HCT116 (cell line): ENCODE results near the gene KIAA1614.

Experiments
- CTCF ChIP-seq, 3 experiments: fragments of 200-600 bp in 1 of 3; sonication (generic) in 1 of 3; IDR thresholded peaks in 2 of 3; conservative IDR thresholded peaks in 1 of 3; 2 replicates each; pipeline ENCODE4 v1.5.1; 2012 to 2017; ENCODE audit warnings: low read depth in 2 of 3, low read length in 2 of 3, antibody characterized with exemption in 1 of 3, borderline replicate concordance in 1 of 3, control low read depth in 1 of 3, mild to moderate bottlenecking in 1 of 3, mixed read lengths in 1 of 3, mixed run types in 1 of 3, moderate library complexity in 1 of 3; ENCODE audit not compliant: insufficient read depth in 1 of 3
- MAX ChIP-seq: IDR thresholded peaks from 2 replicates; pipeline ENCODE4 v1.6.1; 2012
- POLR2A ChIP-seq: IDR thresholded peaks from 2 replicates; pipeline ENCODE4 v1.7.0; 2011; ENCODE audit warnings: borderline replicate concordance; ENCODE audit not compliant: insufficient read depth, insufficient read length; ENCODE audit errors: extremely low read depth
- POLR2AphosphoS5 ChIP-seq: IDR thresholded peaks from 2 replicates; pipeline ENCODE4 v1.6.1; 2011; ENCODE audit warnings: mild to moderate bottlenecking, low read depth, low read length, moderate library complexity
- SP1 ChIP-seq: IDR thresholded peaks from 2 replicates; pipeline ENCODE4 v1.6.1; 2012; ENCODE audit warnings: low read depth

GRCh38 chr1:180884588-180885300 lies 28.0 kb upstream of the KIAA1614 start:
- no peak for TF ChIP-seq CTCF (IDR thresholded peaks at IDR 0.05 in 2 of 3, conservative IDR thresholded peaks at IDR 0.05 in 1 of 3; ENCODE audit: borderline replicate concordance in 1 of 3, insufficient read depth in 1 of 3, low read depth in 2 of 3, low read length in 2 of 3)
- TF ChIP-seq MAX, result no peak
- TF ChIP-seq POLR2AphosphoS5, result no peak
- no peak for TF ChIP-seq POLR2A
- TF ChIP-seq SP1, result no peak
